HG02938 (cell line): ENCODE data around the gene TMEM135.
"Not testable (repeated sequence)": the region's sequence is repeated elsewhere in the genome, so short reads cannot be mapped to it uniquely, and the experiment has no call there.

Experiments
- ATAC-seq: cut with Tn5 transposase; IDR thresholded peaks from one replicate; pipeline ENCODE4 v1.9.1; 2021; ENCODE audit warnings: mild to moderate bottlenecking, moderate library complexity; ENCODE audit not compliant: unreplicated experiment

The TMEM135 gene

GRCh38 chr11:87076260-87076783, 38.6 kb downstream of the TMEM135 start:
- ATAC-seq: no peak

GRCh38 chr11:87076874-87077429, 39.2 kb downstream of the TMEM135 start:
- ATAC-seq: no peak

DNA sequence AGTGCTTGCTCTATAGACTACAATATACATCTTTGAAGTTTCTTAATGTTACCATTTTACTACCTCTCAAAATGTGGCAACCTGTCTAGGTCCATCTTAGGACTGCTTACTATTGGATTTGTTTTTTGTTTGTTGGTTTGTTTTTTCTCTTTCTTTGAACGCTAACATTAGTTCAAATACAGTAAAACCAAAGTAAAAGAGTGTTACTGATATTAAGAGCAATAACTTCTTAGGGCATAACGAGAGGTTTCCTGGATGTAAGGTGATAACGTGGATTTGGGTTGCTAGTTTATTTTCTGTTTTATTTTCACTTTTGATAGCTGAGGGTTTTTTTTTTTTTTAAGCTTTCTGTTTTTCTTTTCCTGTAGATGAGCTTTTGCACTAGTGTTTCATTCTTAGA, 43.6 kb downstream of the TMEM135 start:
- ATAC-seq: peak; percentile 75

GRCh38 chr11:87082590-87082989, 44.9 kb downstream of the TMEM135 start:
- no peak for ATAC-seq

DNA sequence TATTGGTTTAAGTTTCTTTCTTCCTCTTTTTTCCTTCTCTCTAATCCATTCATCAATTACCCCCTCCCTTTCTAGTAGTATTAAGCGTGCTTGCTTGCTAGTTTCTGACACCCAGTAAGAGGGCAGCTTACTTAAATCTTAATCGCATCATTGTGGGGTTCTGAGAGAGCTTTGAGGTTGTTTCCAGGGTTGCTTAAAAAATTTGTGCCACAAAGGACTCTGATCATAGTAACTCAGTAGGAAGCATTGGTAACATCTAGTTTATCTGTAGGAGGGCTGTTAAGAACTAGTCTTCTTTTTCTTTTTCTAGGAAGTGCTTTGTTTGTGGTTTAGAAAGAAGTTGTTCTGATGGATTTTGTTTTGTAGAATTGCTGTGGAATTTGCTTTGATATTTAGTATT, 45.3 kb downstream of the TMEM135 start:
- no peak for ATAC-seq

DNA sequence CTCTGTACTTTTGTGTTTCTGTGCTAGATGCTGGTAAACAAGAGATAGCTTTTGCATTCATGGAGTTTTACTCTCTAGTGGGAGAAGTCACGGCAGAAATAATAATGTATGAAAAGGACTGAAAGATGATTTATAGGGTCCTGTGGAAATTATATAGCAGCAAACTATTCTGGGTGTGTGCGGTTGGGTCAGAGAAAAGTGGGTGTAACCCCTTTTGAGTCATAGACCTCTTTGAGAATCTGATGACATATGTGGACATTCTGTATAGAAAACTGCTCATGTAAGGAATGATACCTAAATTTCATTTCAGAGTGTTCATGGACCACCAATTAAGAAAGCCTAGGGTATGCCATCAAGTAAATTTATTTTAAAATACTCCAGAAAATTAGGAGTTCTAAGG, 54.4 kb downstream of the TMEM135 start:
- ATAC-seq: no peak

DNA sequence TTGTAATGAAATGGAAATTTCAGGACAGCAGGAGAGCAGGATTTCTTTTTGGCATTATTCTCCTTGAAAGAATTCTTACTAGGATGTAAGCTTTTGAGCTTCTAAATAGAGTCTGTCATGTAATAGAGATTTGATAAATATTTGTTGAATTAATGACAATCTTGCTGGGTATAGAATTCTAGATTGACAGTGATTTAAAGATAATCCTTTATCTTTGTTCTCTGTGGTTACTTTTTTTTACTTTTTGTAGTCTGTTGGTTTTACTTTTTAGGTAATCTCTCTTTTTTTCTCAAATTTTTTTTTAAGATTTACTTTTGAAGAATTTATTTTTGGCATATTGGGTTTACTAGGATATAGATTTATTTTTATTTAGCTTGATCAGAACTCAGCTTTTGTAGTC, 54.8 kb downstream of the TMEM135 start:
- ATAC-seq: no peak

GRCh38 chr11:87097582-87097981, 59.8 kb downstream of the TMEM135 start:
- ATAC-seq: peak; percentile 100

- ATAC-seq: no peak
These were observed 64.3 kb downstream of the TMEM135 start for GRCh38 chr11:87101956-87102580.

- not testable (repeated sequence) for ATAC-seq
These were observed 68.1 kb downstream of the TMEM135 start for GRCh38 chr11:87105826-87106225.

DNA sequence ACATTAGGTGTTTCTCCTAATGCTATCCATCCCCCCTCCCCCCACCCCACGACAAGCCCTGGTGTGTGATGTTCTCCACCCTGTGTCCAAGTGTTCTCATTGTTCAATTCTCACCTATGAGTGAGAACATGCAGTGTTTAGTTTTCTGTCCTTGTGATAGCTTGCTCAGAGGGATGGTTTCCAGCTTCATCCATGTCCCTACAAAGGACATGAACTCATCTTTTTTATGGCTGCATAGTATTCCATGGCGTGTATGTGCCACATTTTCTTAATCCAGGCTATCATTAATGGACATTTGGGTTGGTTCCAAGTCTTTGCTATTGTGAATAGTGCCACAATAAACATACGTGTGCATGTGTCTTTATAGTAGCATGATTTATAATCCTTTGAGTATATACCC, 69.6 kb downstream of the TMEM135 start:
- ATAC-seq: not testable (repeated sequence)

DNA sequence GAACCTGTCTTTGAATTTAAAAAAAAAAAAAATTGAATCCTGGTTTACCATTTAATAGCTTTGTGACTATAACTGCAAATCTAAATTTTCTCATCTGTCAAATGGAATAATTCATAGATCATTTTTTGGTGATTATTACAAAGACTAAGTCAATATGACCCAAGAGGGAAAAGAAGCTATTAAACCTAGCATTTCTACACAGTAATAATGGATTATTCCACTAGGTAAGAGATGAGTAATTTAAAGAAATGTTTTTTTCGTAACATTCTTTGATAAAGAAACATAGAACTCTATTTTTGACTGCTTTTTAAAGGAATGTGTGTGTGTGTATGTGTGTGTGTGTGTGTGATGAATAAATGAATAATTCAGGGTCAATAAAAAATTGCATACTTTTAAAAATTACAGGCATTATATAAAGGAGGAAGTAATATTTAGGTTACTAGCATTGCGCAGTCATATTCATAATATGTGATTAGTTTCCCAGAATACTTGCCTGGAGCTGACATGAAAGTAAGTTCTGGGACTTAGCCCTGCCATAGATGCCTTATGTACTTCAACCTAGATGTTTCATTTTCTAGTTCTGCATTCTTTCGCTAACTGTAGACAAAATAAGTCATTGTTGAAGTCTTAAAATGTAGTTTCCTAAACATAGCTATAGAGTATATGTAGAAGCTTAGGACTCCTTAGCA, 72.9 kb downstream of the TMEM135 start:
- ATAC-seq: no peak

DNA sequence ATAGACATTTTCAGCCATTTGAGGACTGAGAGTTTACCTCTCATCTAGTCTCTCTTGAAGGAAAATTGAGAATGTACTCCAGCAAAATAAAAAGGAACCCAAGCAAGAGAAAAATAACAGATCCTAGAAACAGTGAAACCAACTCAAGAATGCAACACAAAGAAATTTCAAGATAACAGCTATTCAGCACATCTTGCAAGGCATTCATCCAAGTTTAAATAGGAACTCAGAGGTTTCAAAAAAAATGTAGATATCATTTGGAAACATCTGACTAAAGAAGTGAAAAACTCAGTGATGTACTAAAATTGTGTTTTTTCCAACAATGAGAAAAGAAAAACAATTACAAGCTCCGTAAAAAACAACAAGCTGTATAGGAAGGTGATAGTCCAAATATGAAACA, 76.4 kb downstream of the TMEM135 start:
- ATAC-seq: no peak

DNA sequence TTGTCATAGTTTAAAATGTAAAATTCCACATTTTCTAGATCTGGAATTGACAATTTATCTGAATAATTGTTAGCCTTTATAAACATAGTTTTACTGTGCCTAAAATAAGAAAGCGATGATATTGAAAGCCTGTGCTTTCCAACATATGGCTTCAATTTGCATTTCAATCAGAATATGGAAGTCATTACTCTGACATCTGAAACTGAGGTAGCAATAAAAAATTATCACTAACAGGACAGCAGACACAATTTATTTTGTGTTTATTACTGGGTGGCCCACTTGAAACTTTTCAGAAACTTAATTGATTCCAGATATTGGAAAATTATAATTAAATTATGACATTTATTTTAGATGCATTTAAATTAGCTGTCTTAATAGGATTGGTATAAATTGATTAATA, 78.5 kb downstream of the TMEM135 start:
- no peak for ATAC-seq

DNA sequence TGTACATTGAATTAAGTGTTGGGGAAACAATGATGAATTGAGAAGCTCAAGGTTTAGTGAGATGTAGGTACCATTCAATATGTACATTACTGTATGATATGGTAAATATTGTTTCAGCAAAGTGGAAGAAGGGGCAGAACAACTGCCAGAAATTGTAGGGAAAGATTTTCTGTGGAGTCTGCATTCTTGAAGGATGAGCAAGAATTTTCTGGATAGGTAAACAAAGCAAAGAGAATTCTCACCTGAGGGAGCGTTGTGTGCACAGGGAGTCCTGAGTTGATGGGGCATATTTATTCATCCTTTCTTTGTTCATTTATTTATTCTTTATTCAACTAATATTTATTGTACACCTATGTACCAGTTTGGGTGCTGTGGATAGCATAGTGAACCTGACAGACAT, 83.2 kb downstream of the TMEM135 start:
- no peak for ATAC-seq

- ATAC-seq: no peak
These were observed 85.1 kb downstream of the TMEM135 start for GRCh38 chr11:87122852-87123251.

- ATAC-seq: no peak
These were observed 87.5 kb downstream of the TMEM135 start for GRCh38 chr11:87125257-87125656.

DNA sequence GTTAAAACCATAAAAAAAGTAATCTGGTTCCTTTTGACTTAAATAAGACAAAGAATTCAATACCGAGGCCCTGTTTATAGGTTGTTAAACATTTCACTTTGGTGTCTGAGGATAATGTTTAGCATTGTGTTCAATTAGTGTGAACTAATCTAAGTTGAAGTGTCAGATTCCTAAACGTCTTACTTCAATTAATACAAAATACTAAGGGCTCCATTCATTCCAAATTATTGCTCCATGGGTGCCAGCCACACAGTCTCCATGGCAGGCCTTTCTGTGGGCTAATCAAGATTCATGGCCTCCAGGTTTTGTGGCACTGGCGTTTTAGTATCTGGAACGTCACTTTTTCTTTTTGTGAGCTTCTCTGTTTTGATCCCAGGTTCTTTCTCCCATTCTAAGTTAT, 89.4 kb downstream of the TMEM135 start:
- ATAC-seq: no peak

GRCh38 chr11:87128372-87128771, 90.6 kb downstream of the TMEM135 start:
- no peak for ATAC-seq

DNA sequence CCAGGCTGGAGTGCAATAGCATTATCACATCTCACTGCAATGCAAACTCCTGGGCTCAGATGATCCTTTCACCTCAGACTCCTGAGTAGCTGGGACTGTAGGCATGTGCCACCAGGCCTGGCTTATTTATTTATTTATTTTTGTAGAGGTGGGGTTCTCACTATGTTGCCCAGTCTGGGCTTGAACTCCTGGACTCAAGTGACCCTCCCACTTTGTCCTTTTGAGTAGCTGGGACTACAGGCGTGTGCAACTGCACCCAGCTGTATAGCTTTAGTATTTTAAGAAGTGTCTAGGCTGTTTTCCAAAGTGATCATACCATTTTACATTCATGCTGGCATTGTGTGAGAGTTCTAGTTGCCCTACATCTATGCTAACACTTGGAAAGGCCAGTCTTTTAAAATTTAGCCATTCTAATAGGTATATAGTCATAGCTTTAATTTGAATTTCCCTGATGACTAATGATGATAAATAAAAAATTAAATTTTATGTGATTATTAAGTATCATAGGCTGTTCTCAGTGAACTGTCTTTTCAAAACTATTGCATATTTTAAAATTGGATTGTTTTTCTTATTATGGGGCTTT, 96.9 kb downstream of the TMEM135 start:
- no peak for ATAC-seq

- ATAC-seq: no peak
These were observed 98.5 kb downstream of the TMEM135 start for GRCh38 chr11:87136236-87136635.

DNA sequence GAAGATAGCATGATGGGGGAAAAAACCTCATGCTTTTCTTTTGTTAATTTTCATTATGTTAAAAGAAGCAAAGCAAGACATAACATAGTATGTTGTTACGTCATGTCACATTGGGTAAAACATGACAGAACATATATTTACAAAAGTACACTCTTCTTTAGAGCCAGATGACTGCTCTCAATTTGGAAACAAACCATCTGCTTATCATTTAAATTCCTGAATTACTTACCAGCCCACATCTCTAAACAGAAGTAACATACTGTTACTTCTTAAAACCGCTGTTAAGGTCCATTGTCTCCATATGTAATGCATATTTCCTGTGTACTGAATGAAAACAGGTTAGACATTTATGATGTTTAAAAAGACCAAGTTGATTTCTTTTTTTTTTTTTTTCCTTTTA, 100.0 kb downstream of the TMEM135 start:
- ATAC-seq: no peak
